Measurements from ENCODE around the gene MTFMT. TPM values are rescaled to one million over a fixed set of nuclear protein-coding genes. Genes with fewer than 3 reads are reported as not detected.

Gene MTFMT
- total and polyA plus RNA-seq, 2 of the 4 experiments (the other 2 are of a cell fraction) = 8.9 to 21.3 TPM

- Histone ChIP-seq H2BK5ac (ENCODE audit: low read depth, low read length, poor library complexity, severe bottlenecking) (no peak overlapping the region), H2BK120ac (ENCODE audit: low read depth, low read length) (no peak overlapping the region), H3K9me1 (ENCODE audit: insufficient read depth, low read length) (peaks cover 2% of the 10 kb centered on the region; the same call in 1 of the 2 replicates), H3K27ac (ENCODE audit: insufficient read depth, low read length) (no peak overlapping the region), H4K20me1 (ENCODE audit: insufficient read depth, low read length) (0 out of 2 replicates have a peak, but pooled peaks cover 1% of the 10 kb centered on the region), H2AK9ac (replicated peaks; ENCODE audit: low read depth, low read length, poor library complexity) (no peak overlapping the region), H3K9ac (ENCODE audit: low read depth, low read length) (no peak overlapping the region), H4K5ac (ENCODE audit: low read depth, low read length) (no peak overlapping the region), H3K4me1 (ENCODE audit: control insufficient read depth, insufficient read depth, low read length) (peaks cover under 1% of the 10 kb centered on the region; the same call in 1 of the 2 replicates), H3K79me1 (ENCODE audit: low read depth in 1 of 2, low read length in 2 of 2) (peaks cover 1 to 7% of the 10 kb centered on the region in 2 experiments; a peak in 3 of 4 replicates), H3K14ac (replicated peaks; ENCODE audit: low read depth, low read length) (no peak overlapping the region), H3K4me2 (ENCODE audit: low read depth, low read length) (no peak overlapping the region), H2AFZ (replicated peaks; ENCODE audit: low read length, poor library complexity) (no peak overlapping the region), H3K9me3 (ENCODE audit: control insufficient read depth, insufficient read depth, low read length) (no peaks in the 10 kb centered on the region), H3K4ac (ENCODE audit: low read depth, low read length) (no peak overlapping the region), H3K18ac (ENCODE audit: low read depth, low read length) (no peak overlapping the region), H3K56ac (ENCODE audit: extremely low read depth, insufficient read depth, low read length) (no peak overlapping the region), H4K91ac (ENCODE audit: insufficient read depth, low read depth, low read length) (no peak overlapping the region), H3K36me3 (ENCODE audit: control insufficient read depth, insufficient read depth, low read length) (no peaks in the 10 kb centered on the region), H2AK5ac (ENCODE audit: low read depth, low read length) (no peak overlapping the region), H3K27me3 (ENCODE audit: control insufficient read depth, insufficient read depth, low read length) (no peaks in the 10 kb centered on the region), H3K4me3 (ENCODE audit: insufficient read depth, low read depth, low read length) (no peak overlapping the region), H2BK15ac (ENCODE audit: low read depth, low read length) (no peak overlapping the region), H3K23ac (ENCODE audit: low read depth, low read length) (no peak overlapping the region), H4K8ac (ENCODE audit: low read depth in 2 of 2, low read length in 2 of 2) (no peak overlapping the region), H2BK20ac (ENCODE audit: low read depth, low read length) (no peak overlapping the region)
- TF ChIP-seq POLR2A (IDR thresholded peaks at IDR 0.05; ENCODE audit: low read depth, low read length) (no peak), MAZ (IDR thresholded peaks at IDR 0.05; ENCODE audit: borderline replicate concordance, low read depth, low read length) (no peak), FOS (IDR thresholded peaks at IDR 0.05; ENCODE audit: low read depth, low read length) (no peak), BHLHE40 (IDR thresholded peaks at IDR 0.05; ENCODE audit: low read depth, low read length) (peak; percentile 60; the same call in 1 of the 2 replicates), MXI1 (IDR thresholded peaks at IDR 0.05; ENCODE audit: borderline replicate concordance, low read depth, low read length) (no peak), USF2 (IDR thresholded peaks at IDR 0.05; ENCODE audit: low read depth, low read length) (peak; percentile 84), NFE2L2 (IDR thresholded peaks at IDR 0.05; ENCODE audit: low read depth, low read length) (no peak), SMC3 (IDR thresholded peaks at IDR 0.05; ENCODE audit: low read depth, low read length) (peak; percentile 76), RAD21 (IDR thresholded peaks at IDR 0.05; ENCODE audit: low read length) (peak; percentile 89), CEBPB (IDR thresholded peaks at IDR 0.05; ENCODE audit: low read depth, low read length) (no peak)
- TF ChIP-seq, protein P1, sequence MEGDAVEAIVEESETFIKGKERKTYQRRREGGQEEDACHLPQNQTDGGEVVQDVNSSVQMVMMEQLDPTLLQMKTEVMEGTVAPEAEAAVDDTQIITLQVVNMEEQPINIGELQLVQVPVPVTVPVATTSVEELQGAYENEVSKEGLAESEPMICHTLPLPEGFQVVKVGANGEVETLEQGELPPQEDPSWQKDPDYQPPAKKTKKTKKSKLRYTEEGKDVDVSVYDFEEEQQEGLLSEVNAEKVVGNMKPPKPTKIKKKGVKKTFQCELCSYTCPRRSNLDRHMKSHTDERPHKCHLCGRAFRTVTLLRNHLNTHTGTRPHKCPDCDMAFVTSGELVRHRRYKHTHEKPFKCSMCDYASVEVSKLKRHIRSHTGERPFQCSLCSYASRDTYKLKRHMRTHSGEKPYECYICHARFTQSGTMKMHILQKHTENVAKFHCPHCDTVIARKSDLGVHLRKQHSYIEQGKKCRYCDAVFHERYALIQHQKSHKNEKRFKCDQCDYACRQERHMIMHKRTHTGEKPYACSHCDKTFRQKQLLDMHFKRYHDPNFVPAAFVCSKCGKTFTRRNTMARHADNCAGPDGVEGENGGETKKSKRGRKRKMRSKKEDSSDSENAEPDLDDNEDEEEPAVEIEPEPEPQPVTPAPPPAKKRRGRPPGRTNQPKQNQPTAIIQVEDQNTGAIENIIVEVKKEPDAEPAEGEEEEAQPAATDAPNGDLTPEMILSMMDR (conservative IDR thresholded peaks at IDR 0.05; ENCODE audit: low read depth, low read length) = peak; percentile 89
- in situ Hi-C loops (cut with MboI; ENCODE audit: low sequenced_read_pairs) = loop anchor here (10.0 kb wide), 2 partner anchors 51 to 241 kb away; no protein-coding TSS in a partner anchor
- ChIA-PET CTCF (interaction anchor here (0.6 to 2.0 kb wide), 14 partner anchors 9 to 68 kb away, joined by 3 to 21 read pairs (median 4); partner anchors contain the start of gene SLC51B), POLR2A (ENCODE audit: unreplicated experiment) (interaction anchor here (0.6 kb wide), 1 partner anchor 271 kb away, joined by 3 read pairs; the partner anchor contains the start of gene RNU5B-1)
- BruUV-seq (replicated peaks) = no TSS peak
- no CpG with 5 or more reads among the region's 4 CpGs for WGBS, 2 experiments (ENCODE audit: extremely low coverage in 2 of 2, insufficient read length in 1 of 2)
- ATAC-seq (ENCODE audit: low read depth) = peak; percentile 50
- DNase-seq = peak; percentile 66
- dilution Hi-C loops (cut with HindIII; ENCODE audit: low sequenced_read_pairs, unreplicated experiment) = no loop called here
- intact Hi-C loops (cut with micrococcal nuclease) = loop anchor here (1.0 to 10.0 kb wide), 6 partner anchors 50 to 301 kb away; partner anchors contain the start of gene RNU5A-1
Observed at GRCh38 chr15:65033659-65034269, 4.3 kb upstream of the MTFMT start.

Measured in IMR-90 (cell line).